Measurements from ENCODE around the gene RASIP1. TPM values are rescaled to one million over a fixed set of nuclear protein-coding genes. Genes with fewer than 3 reads are reported as not detected.

RASIP1 gene
- polyA plus RNA-seq, 1 experiment, result 0.32 TPM

DNA sequence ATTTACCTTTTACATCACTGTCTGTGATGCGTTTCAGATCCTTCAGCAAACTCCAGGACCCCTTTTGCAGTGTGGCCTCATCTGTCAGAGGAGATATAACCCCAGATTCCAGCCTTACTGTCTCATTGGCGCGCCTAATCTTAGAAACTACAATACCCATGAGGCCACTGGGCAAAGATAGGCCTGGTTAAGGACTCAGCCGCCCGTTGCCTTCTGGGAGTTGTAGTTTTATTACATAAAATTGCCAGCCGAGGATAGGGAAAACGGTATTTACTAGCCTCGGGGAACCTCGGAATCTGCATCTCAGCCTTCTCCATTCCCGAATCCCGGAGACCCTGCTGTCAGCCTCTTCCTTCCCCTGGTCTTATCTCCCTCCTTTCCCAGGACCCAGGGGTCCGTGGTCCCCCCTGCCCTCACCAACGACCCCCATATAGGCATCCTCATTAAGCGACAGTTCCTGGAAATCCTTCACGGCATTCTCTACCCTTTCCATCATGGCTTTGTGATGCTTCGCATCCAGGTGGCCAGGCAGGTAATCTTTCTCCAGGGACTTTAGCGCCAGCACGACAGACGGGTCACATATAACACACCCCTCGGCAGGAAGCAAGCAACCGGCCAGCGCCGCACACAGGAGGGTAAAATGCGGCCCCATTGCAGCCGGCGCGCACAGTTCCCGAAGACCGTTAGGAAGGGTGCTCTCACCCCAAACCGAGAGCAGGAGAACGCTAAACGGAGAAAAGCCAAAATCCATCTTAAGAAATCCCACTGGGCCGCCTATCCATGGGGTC, 5.0 kb upstream of the RASIP1 start:
- ChIA-PET POLR2A (interaction anchor here (0.6 kb wide), 1 partner anchor 782 kb away, joined by 9 read pairs; the partner anchor contains the start of gene RCN3), CTCF (no interaction called here)
- H3K9me3 ChIP-seq (ENCODE audit: control insufficient read depth, insufficient read depth, low read length), result peaks cover 11% of the 10 kb centered on the region; the same call in 1 of the 2 replicates
- no peak overlapping the region for H3K27ac ChIP-seq (ENCODE audit: low read depth, low read length)
- no peak for DNase-seq (ENCODE audit: low read depth, low spot score)
- TF ChIP-seq, protein P1, sequence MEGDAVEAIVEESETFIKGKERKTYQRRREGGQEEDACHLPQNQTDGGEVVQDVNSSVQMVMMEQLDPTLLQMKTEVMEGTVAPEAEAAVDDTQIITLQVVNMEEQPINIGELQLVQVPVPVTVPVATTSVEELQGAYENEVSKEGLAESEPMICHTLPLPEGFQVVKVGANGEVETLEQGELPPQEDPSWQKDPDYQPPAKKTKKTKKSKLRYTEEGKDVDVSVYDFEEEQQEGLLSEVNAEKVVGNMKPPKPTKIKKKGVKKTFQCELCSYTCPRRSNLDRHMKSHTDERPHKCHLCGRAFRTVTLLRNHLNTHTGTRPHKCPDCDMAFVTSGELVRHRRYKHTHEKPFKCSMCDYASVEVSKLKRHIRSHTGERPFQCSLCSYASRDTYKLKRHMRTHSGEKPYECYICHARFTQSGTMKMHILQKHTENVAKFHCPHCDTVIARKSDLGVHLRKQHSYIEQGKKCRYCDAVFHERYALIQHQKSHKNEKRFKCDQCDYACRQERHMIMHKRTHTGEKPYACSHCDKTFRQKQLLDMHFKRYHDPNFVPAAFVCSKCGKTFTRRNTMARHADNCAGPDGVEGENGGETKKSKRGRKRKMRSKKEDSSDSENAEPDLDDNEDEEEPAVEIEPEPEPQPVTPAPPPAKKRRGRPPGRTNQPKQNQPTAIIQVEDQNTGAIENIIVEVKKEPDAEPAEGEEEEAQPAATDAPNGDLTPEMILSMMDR (IDR thresholded peaks at IDR 0.05; ENCODE audit: low read depth, low read length), result no peak
- peaks cover 14% of the 10 kb centered on the region for H3K27me3 ChIP-seq (ENCODE audit: control insufficient read depth, insufficient read depth, low read length)
- H3K4me3 ChIP-seq (ENCODE audit: low read depth, low read length), result no peak overlapping the region

DNA sequence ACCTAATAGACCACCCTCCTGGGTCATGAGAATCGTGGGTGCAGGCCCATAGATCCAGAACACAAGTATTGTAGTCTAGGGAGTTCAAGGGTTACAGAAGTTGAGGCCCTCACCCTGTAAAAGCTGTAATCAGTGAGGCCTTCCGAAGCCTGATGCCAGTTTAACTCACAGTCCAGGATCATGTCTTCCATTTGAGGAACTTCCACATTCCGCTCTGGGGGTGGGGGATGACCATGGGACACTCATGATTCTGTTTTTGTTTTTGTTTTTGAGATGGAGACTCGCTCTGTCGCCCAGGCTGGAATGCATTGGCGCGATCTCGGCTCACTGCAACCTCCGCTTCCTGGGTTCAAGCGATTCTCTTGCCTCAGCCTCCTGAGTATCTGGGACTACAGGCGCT, 1.7 kb upstream of the RASIP1 start:
- Histone ChIP-seq H3K27me3 (ENCODE audit: control insufficient read depth, insufficient read depth, low read length) (peaks cover 11% of the 10 kb centered on the region), H3K9me3 (ENCODE audit: control insufficient read depth, insufficient read depth, low read length) (peaks cover 13% of the 10 kb centered on the region; the same call in 1 of the 2 replicates), H3K4me3 (ENCODE audit: low read depth, low read length) (no peak overlapping the region), H3K27ac (ENCODE audit: low read depth, low read length) (no peak overlapping the region)
- TF ChIP-seq, protein P1 (IDR thresholded peaks at IDR 0.05; ENCODE audit: low read depth, low read length), result no peak
- ChIA-PET CTCF (no interaction called here), POLR2A (no interaction called here)
- DNase-seq (ENCODE audit: low read depth, low spot score), result no peak

DNA sequence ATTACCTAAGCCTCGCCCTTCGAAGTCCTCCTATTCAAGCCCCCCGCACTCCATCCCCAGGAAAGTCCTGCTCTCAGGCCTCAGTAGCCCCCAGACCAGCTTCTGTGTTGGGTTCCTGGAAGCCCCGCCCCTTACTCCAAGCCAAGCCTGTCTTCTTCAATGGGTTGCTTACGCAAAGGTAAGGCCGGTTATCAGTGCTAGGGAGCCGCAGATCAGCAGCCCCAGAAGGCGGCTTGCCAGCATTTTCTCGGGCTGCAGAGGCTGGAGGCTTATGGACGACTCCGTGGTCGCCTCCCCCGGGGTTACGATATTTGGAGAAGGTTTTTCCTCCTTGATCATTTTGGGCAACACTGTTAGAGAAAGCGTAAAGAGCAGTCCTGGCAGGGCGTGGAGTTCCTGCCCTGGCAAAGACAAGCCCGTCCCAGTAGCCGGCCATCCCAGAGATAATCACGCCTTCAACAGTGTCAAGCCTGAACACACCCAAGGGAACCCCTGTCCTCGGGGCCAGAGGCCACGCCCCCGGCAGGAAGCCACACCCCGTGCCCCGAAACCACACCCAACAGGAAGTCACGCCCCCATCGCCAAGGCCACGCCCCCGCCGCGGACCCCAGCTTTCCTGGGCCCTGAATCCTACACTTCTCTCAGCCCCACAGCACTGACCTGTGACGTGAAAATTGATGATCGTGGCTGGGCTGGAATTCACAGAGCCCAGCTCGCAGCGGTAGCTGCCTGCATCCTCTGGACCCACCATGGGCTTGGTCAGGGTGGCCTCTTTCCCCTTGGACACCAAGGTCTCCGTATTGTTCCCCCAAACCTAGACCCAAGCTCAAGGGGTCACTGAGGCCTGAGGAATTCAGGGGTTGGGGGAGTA, 954 bp upstream of the RASIP1 start:
- no peak for DNase-seq (ENCODE audit: low read depth, low spot score)
- H3K9me3 ChIP-seq (ENCODE audit: control insufficient read depth, insufficient read depth, low read length), result peaks cover 13% of the 10 kb centered on the region; the same call in 1 of the 2 replicates
- ChIA-PET CTCF (no interaction called here), POLR2A (no interaction called here)
- H3K4me3 ChIP-seq (ENCODE audit: low read depth, low read length), result no peak overlapping the region
- no peak overlapping the region for H3K27ac ChIP-seq (ENCODE audit: low read depth, low read length)
- peaks cover 11% of the 10 kb centered on the region for H3K27me3 ChIP-seq (ENCODE audit: control insufficient read depth, insufficient read depth, low read length)
- TF ChIP-seq, protein P1 (IDR thresholded peaks at IDR 0.05; ENCODE audit: low read depth, low read length), result no peak

DNA sequence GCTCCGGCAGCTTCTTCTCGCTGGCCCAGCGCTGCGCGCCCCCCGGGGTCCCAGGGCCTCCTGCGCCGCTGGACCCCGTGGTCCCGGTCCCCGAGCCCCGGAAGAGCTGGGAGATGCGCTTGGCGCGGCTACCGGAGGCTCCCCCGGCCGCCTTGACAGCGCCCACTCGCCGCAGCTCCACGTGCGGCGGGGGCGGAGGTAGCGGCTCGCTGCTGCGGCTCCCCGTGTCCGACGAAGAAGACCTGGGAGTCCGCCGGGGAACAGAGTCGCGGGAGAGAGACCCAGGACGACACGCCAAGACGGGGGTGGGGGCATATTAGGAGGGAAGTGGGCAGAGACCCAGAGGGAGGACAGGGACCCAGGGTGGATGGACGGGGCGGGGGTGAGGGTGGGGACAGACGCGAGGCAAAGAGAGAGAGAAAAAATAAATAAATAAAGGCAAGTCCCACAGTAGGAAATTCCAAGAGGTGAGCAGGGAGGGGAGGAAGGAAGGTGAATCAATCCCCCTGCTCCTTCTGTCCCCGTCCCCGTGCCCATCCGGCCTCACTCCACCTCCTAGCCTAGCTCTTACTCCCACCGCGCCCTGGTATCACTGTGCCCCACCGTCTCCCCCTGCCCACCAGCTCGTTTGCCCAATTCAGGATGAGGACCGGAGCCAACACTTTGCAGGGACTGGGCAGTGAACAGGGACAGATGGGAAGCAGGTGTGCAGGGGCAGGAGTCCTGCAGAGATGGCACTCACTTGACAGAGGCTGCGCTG, 826 bp downstream of the RASIP1 start:
- DNase-seq (ENCODE audit: low read depth, low spot score), result no peak
- H3K9me3 ChIP-seq (ENCODE audit: control insufficient read depth, insufficient read depth, low read length), result peaks cover 12% of the 10 kb centered on the region
- no peak overlapping the region for H3K27ac ChIP-seq (ENCODE audit: low read depth, low read length)
- ChIA-PET CTCF (interaction anchor here (0.7 to 1.0 kb wide), 2 partner anchors 48 kb away, joined by 3 to 7 read pairs; no protein-coding TSS in a partner anchor), POLR2A (interaction anchor here (0.5 to 1.3 kb wide), 2 partner anchors 15 to 31 kb away, joined by 4 to 6 read pairs; no protein-coding TSS in a partner anchor)
- TF ChIP-seq, protein P1 (IDR thresholded peaks at IDR 0.05; ENCODE audit: low read depth, low read length), result no peak
- H3K4me3 ChIP-seq (ENCODE audit: low read depth, low read length), result peak overlapping the region; percentile 42; the same call in 1 of the 2 replicates
- H3K27me3 ChIP-seq (ENCODE audit: control insufficient read depth, insufficient read depth, low read length), result peaks cover 10% of the 10 kb centered on the region

All from AG04450 (cell line).